ENCODE data around the gene FOXQ1. TPM values are rescaled to one million over a fixed set of nuclear protein-coding genes. Genes with fewer than 3 reads are reported as not detected.

The FOXQ1 gene
- total and polyA plus RNA-seq, 2 of the 13 experiments (the other 11 are each of a cell fraction or from before 2014, with no cell fraction given), result 35.2 to 39.8 TPM

DNA sequence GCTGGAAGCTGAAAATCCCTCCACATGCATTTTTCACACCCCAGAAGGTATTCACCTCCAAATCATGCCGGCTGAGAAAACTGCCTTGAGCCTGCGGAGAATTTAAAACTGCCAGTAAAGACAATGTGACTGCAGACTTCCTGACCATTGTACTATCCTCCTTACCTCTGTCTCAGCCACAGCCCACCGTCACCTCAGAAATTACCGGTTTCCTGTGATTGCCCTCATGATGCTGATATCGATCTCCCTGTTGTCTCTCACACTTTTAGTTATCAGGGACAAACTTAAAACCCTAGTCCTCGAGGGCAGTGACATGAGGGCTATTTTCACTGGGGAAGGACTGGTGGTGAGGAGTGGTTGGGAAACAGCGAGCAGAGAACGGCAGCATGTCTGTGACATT lies 30.2 kb upstream of the FOXQ1 start:
- no peak for FAIRE-seq
- no peak overlapping the region for H2AFZ ChIP-seq (ENCODE audit: low read length)
- no peaks in the 10 kb centered on the region for H3K79me2 ChIP-seq (ENCODE audit: insufficient read depth, low read length)
- no peaks in the 10 kb centered on the region for H3K36me3 ChIP-seq (replicated peaks in 1 of 2; ENCODE audit: control insufficient read depth in 1 of 2, insufficient read depth in 2 of 2, low read length in 2 of 2)
- ChIA-PET POLR2A (interaction anchor here (1.0 to 5.9 kb wide), 3 partner anchors 14 to 34 kb away, joined by 5 to 57 read pairs (median 20); partner anchors contain the start of gene FOXQ1), CTCF (ENCODE audit: low intra/inter-chr PET ratio, low total read pairs) (no interaction called here)
- no peak overlapping the region for H3K9ac ChIP-seq (ENCODE audit: insufficient read depth, low read depth, low read length)
- no peaks in the 10 kb centered on the region for H3K9me3 ChIP-seq (ENCODE audit: low read length)
- no peak overlapping the region for H3K4me3 ChIP-seq (replicated peaks in 1 of 3; ENCODE audit: insufficient read depth in 1 of 3, low read depth in 2 of 3, low read length in 3 of 3)
- no peak for DNase-seq (ENCODE audit: low spot score)
- H3K27me3 ChIP-seq (ENCODE audit: control insufficient read depth in 1 of 2, insufficient read depth in 2 of 2, low read length in 2 of 2), result no peaks in the 10 kb centered on the region
- 90% methylated on average over 8 of the region's 8 CpGs for WGBS (ENCODE audit: low lambda C conversion rate)
- in situ Hi-C loops (cut with HindIII; ENCODE audit: extremely low pct_ligation_motif_present, low pct_unique_long_range_greater_than_20kb) (no loop called here), intact Hi-C loops (cut with micrococcal nuclease; ENCODE audit: unreplicated experiment) (no loop called here)
- no peaks in the 10 kb centered on the region for H4K20me1 ChIP-seq (ENCODE audit: insufficient read depth, low read length)
- H3K4me1 ChIP-seq (ENCODE audit: insufficient read depth, low read length), result peaks cover 40% of the 10 kb centered on the region
- BruUV-seq (replicated peaks), result no TSS peak
- TF ChIP-seq RBFOX2 (IDR thresholded peaks at IDR 0.05; ENCODE audit: low read depth, low read length), result no peak
- TF ChIP-seq, protein P1, sequence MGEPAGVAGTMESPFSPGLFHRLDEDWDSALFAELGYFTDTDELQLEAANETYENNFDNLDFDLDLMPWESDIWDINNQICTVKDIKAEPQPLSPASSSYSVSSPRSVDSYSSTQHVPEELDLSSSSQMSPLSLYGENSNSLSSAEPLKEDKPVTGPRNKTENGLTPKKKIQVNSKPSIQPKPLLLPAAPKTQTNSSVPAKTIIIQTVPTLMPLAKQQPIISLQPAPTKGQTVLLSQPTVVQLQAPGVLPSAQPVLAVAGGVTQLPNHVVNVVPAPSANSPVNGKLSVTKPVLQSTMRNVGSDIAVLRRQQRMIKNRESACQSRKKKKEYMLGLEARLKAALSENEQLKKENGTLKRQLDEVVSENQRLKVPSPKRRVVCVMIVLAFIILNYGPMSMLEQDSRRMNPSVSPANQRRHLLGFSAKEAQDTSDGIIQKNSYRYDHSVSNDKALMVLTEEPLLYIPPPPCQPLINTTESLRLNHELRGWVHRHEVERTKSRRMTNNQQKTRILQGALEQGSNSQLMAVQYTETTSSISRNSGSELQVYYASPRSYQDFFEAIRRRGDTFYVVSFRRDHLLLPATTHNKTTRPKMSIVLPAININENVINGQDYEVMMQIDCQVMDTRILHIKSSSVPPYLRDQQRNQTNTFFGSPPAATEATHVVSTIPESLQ (CRISPR knock-in tag; conservative IDR thresholded peaks at IDR 0.05), result no peak
- TF ChIP-seq ZNF607 (CRISPR knock-in tag; IDR thresholded peaks at IDR 0.05; ENCODE audit: borderline replicate concordance), result no peak
- TF ChIP-seq, protein P2, sequence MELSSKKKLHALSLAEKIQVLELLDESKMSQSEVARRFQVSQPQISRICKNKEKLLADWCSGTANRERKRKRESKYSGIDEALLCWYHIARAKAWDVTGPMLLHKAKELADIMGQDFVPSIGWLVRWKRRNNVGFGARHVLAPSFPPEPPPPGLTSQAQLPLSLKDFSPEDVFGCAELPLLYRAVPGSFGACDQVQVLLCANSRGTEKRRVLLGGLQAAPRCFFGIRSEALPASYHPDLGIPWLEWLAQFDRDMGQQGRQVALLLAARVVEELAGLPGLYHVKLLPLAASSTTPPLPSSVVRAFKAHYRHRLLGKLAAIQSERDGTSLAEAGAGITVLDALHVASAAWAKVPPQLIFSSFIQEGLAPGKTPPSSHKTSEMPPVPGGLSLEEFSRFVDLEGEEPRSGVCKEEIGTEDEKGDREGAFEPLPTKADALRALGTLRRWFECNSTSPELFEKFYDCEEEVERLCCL (CRISPR knock-in tag; IDR thresholded peaks at IDR 0.05; ENCODE audit: borderline replicate concordance), result no peak
- no peak for TF ChIP-seq PCBP2 (optimal IDR thresholded peaks at IDR 0.05; ENCODE audit: low read depth, low read length, poor library complexity, severe bottlenecking)
- TF ChIP-seq, protein P3, sequence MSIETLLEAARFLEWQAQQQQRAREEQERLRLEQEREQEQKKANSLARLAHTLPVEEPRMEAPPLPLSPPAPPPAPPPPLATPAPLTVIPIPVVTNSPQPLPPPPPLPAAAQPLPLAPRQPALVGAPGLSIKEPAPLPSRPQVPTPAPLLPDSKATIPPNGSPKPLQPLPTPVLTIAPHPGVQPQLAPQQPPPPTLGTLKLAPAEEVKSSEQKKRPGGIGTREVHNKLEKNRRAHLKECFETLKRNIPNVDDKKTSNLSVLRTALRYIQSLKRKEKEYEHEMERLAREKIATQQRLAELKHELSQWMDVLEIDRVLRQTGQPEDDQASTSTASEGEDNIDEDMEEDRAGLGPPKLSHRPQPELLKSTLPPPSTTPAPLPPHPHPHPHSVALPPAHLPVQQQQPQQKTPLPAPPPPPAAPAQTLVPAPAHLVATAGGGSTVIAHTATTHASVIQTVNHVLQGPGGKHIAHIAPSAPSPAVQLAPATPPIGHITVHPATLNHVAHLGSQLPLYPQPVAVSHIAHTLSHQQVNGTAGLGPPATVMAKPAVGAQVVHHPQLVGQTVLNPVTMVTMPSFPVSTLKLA (IDR thresholded peaks at IDR 0.05), result no peak
- no peak for TF ChIP-seq ZNF317 (CRISPR knock-in tag; IDR thresholded peaks at IDR 0.05)
- no peak for TF ChIP-seq ZNF713 (CRISPR knock-in tag; IDR thresholded peaks at IDR 0.05)
- TF ChIP-seq, protein P4, sequence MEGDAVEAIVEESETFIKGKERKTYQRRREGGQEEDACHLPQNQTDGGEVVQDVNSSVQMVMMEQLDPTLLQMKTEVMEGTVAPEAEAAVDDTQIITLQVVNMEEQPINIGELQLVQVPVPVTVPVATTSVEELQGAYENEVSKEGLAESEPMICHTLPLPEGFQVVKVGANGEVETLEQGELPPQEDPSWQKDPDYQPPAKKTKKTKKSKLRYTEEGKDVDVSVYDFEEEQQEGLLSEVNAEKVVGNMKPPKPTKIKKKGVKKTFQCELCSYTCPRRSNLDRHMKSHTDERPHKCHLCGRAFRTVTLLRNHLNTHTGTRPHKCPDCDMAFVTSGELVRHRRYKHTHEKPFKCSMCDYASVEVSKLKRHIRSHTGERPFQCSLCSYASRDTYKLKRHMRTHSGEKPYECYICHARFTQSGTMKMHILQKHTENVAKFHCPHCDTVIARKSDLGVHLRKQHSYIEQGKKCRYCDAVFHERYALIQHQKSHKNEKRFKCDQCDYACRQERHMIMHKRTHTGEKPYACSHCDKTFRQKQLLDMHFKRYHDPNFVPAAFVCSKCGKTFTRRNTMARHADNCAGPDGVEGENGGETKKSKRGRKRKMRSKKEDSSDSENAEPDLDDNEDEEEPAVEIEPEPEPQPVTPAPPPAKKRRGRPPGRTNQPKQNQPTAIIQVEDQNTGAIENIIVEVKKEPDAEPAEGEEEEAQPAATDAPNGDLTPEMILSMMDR (CRISPR knock-in tag; IDR thresholded peaks at IDR 0.05), result no peak
- no peak for TF ChIP-seq SIN3A (IDR thresholded peaks at IDR 0.05; ENCODE audit: borderline replicate concordance, low read depth, low read length)
- TF ChIP-seq, protein P5, sequence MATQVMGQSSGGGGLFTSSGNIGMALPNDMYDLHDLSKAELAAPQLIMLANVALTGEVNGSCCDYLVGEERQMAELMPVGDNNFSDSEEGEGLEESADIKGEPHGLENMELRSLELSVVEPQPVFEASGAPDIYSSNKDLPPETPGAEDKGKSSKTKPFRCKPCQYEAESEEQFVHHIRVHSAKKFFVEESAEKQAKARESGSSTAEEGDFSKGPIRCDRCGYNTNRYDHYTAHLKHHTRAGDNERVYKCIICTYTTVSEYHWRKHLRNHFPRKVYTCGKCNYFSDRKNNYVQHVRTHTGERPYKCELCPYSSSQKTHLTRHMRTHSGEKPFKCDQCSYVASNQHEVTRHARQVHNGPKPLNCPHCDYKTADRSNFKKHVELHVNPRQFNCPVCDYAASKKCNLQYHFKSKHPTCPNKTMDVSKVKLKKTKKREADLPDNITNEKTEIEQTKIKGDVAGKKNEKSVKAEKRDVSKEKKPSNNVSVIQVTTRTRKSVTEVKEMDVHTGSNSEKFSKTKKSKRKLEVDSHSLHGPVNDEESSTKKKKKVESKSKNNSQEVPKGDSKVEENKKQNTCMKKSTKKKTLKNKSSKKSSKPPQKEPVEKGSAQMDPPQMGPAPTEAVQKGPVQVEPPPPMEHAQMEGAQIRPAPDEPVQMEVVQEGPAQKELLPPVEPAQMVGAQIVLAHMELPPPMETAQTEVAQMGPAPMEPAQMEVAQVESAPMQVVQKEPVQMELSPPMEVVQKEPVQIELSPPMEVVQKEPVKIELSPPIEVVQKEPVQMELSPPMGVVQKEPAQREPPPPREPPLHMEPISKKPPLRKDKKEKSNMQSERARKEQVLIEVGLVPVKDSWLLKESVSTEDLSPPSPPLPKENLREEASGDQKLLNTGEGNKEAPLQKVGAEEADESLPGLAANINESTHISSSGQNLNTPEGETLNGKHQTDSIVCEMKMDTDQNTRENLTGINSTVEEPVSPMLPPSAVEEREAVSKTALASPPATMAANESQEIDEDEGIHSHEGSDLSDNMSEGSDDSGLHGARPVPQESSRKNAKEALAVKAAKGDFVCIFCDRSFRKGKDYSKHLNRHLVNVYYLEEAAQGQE (IDR thresholded peaks at IDR 0.05; ENCODE audit: borderline replicate concordance in 1 of 2, low read depth in 1 of 2, low read length in 2 of 2), result no peak
- TF ChIP-seq, protein P6, sequence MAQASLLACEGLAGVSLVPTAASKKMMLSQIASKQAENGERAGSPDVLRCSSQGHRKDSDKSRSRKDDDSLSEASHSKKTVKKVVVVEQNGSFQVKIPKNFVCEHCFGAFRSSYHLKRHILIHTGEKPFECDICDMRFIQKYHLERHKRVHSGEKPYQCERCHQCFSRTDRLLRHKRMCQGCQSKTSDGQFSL (CRISPR knock-in tag; IDR thresholded peaks at IDR 0.05), result no peak
- H3K27ac ChIP-seq (ENCODE audit: extremely low read length, insufficient read depth, low read length), result no peak overlapping the region
- H3K4me2 ChIP-seq (ENCODE audit: low read depth, low read length), result no peak overlapping the region
- no peak for ATAC-seq
